Fibroblast of lung (primary cell): ENCODE results near the gene TUBB. TPM values are rescaled to one million over a fixed set of nuclear protein-coding genes. Genes with fewer than 3 reads are reported as not detected.

Source experiments
- DNase-seq, 2 donors: peaks; one replicate each; pipeline versions ENCODE4 v3.0.0 to v3.0.0-alpha.2; 2010; ENCODE audit warnings: low read depth in 2 of 2
- H2AFZ ChIP-seq: 2 replicates; pipeline ENCODE4 v1.5.1; 2012; ENCODE audit warnings: low read length, control low read depth, inconsistent platforms
- H3K27ac ChIP-seq: 2 replicates; pipeline ENCODE4 v1.5.1; 2011; ENCODE audit warnings: low read length, control low read depth; ENCODE audit not compliant: insufficient read depth
- H3K27me3 ChIP-seq: 2 replicates; pipeline ENCODE4 v1.5.1; 2011; ENCODE audit warnings: mild to moderate bottlenecking, low read length; ENCODE audit not compliant: control insufficient read depth, insufficient read depth
- H3K36me3 ChIP-seq: 2 replicates; pipeline ENCODE4 v1.5.1; 2011; ENCODE audit warnings: low read length; ENCODE audit not compliant: control insufficient read depth, insufficient read depth
- H3K4me1 ChIP-seq: 2 replicates; pipeline ENCODE4 v1.5.1; 2011; ENCODE audit warnings: low read length; ENCODE audit not compliant: control insufficient read depth, insufficient read depth; ENCODE audit errors: extremely low read depth
- H3K4me2 ChIP-seq: 2 replicates; pipeline ENCODE4 v1.5.1; 2011; ENCODE audit warnings: low read length, control low read depth; ENCODE audit not compliant: insufficient read depth; ENCODE audit errors: extremely low read depth
- H3K4me3 ChIP-seq, 4 experiments: fragments of 200-600 bp in 1 of 4; sonication (generic) in 1 of 4; replicated peaks in 1 of 4; 2 replicates each; pipeline ENCODE4 v1.5.1; 2011 to 2016; ENCODE audit warnings: low read length in 4 of 4, low read depth in 3 of 4, mild to moderate bottlenecking in 3 of 4, control low read depth in 2 of 4, inconsistent platforms in 1 of 4, mixed read lengths in 1 of 4; ENCODE audit not compliant: insufficient read depth in 1 of 4; ENCODE audit errors: control extremely low read depth in 1 of 4
- H3K79me2 ChIP-seq: 2 replicates; pipeline ENCODE4 v1.5.1; 2012; ENCODE audit warnings: mild to moderate bottlenecking, low read length, inconsistent platforms; ENCODE audit not compliant: control insufficient read depth, insufficient read depth
- H3K9ac ChIP-seq: 2 replicates; pipeline ENCODE4 v1.5.1; 2011; ENCODE audit warnings: mild to moderate bottlenecking, low read length, control low read depth; ENCODE audit not compliant: insufficient read depth
- H3K9me3 ChIP-seq: 2 replicates; pipeline ENCODE4 v1.5.1; 2012; ENCODE audit warnings: low read depth, low read length; ENCODE audit not compliant: control insufficient read depth, insufficient read depth
- H4K20me1 ChIP-seq: 2 replicates; pipeline ENCODE4 v1.5.1; 2011; ENCODE audit warnings: low read length; ENCODE audit not compliant: control insufficient read depth, insufficient read depth; ENCODE audit errors: extremely low read depth
- CTCF ChIP-seq, 2 donors: IDR thresholded peaks in 1 of 2; conservative IDR thresholded peaks in 1 of 2; 1 replicate in 1 of 2; 2 replicates in 1 of 2; pipeline ENCODE4 v1.5.1; 2011 to 2012; ENCODE audit warnings: low read length in 2 of 2, control low read depth in 1 of 2, inconsistent platforms in 1 of 2, low read depth in 1 of 2, mild to moderate bottlenecking in 1 of 2
- EZH2 ChIP-seq: IDR thresholded peaks from 2 replicates; pipeline ENCODE4 v1.5.1; 2012; ENCODE audit warnings: low read length, control low read depth, mild to moderate bottlenecking; ENCODE audit errors: missing control alignments
- polyA minus RNA-seq: library from RNA; depleted of rRNA, polyadenylated mRNA; stranded (reverse); fragments of >200 nt; gene quantifications from 2 replicates; pipeline ENCODE4 v1.2.3, GENCODE V29; 2011; ENCODE audit warnings: low replicate concordance
- polyA plus RNA-seq, 2 donors: library from polyadenylated mRNA; depleted of rRNA in 1 of 2; stranded (reverse) in 1 of 2; unstranded in 1 of 2; fragments of >200 nt; gene quantifications; 2 replicates each; pipeline ENCODE4 v1.2.1, GENCODE V29; 2011 to 2012; ENCODE audit warnings: missing spikeins in 1 of 2
- total RNA-seq: library from RNA; depleted of rRNA; stranded (reverse); fragments of >200 nt; gene quantifications from 2 replicates; pipeline ENCODE4 v1.2.1, GENCODE V29; 2014

Gene TUBB
- 432 and 551 TPM in 2 replicates for total RNA-seq
- 1,493 and 2,513 TPM in 2 replicates for polyA plus RNA-seq
- polyA plus RNA-seq (2012) = 1,291 and 2,040 TPM in 2 replicates
- 2,570 and 3,657 TPM in 2 replicates for polyA minus RNA-seq

DNA sequence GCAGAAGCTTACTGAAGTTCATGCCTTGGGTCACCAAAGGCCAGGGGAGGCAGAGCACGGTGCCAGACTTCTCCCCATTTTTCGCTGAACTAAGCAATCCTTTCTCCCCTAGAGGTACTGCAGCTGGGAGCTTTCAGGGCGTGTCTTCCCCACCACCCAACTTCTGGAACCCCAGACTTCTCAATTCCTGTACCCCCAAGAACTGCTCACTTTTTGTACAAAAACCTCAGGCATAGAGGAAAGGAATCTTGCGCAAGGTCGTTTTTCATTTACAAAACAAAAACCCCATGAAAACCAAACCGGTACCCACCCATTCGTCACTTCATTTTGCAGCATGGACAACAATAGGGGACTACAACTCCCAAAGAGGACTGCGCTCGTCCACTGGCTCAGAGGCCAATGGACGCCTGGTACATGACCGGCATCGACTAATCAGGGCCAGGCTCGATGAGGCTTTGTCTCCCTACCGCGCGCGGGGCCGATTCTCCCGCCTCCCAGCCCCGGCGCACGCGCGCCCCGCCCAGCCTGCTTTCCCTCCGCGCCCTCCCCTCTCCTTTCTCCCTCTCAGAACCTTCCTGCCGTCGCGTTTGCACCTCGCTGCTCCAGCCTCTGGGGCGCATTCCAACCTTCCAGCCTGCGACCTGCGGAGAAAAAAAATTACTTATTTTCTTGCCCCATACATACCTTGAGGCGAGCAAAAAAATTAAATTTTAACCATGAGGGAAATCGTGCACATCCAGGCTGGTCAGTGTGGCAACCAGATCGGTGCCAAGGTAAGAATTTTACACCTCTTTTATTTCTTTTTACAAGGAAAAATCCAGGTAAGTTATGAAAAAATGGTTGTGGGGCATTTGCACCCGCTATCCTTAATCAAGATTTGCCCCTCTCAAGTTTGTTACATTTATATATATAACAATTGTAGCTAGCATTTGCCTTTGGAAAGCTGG, at the start of gene TUBB:
TSS of gene TUBB (plus strand) at position 562 of the 947 bp plus-strand sequence. CDS start at position 717, 155 bp downstream.
- Histone ChIP-seq H3K79me2 (peaks cover 67% of the 10 kb centered on the region), H3K4me2 (peak within 1 kb of the TSS; percentile 97), H3K27ac (peak within 1 kb of the TSS; percentile 94), H3K36me3 (peaks cover 12% of the 10 kb centered on the region), H3K9ac (peak within 1 kb of the TSS; percentile 87), H3K27me3 (no peaks in the 10 kb centered on the region), H3K4me3 (peak within 1 kb of the TSS; percentile 67 to 96 (median 85)), H2AFZ (peak within 1 kb of the TSS; percentile 22), H3K9me3 (no peaks in the 10 kb centered on the region), H3K4me1 (peaks cover 13% of the 10 kb centered on the region), H4K20me1 (peaks cover 5% of the 10 kb centered on the region)
- no peak for TF ChIP-seq EZH2
- TF ChIP-seq CTCF (conservative IDR thresholded peaks at IDR 0.05 in 1 of 2, IDR thresholded peaks at IDR 0.05 in 1 of 2; ENCODE audit: low read depth in 1 of 2, low read length in 2 of 2) = no peak
- DNase-seq = peak; percentile 98

GRCh38 chr6:30670760-30671527, 49.2 kb upstream of the TUBB start:
- H3K4me2 ChIP-seq = no peak overlapping the region

More at GRCh38 chr6:30670760-30671527, 49.2 kb upstream of the TUBB start:
- H3K4me1 ChIP-seq = peaks cover 6% of the 10 kb centered on the region
- H4K20me1 ChIP-seq = no peaks in the 10 kb centered on the region
- no peak for DNase-seq
- no peak for TF ChIP-seq EZH2
- no peak for TF ChIP-seq CTCF (conservative IDR thresholded peaks at IDR 0.05 in 1 of 2, IDR thresholded peaks at IDR 0.05 in 1 of 2; ENCODE audit: low read depth in 1 of 2, low read length in 2 of 2)
- no peaks in the 10 kb centered on the region for H3K27me3 ChIP-seq
- no peaks in the 10 kb centered on the region for H3K9me3 ChIP-seq
- H3K9ac ChIP-seq = no peak overlapping the region
- no peak overlapping the region for H3K27ac ChIP-seq
- peaks cover 12% of the 10 kb centered on the region for H3K36me3 ChIP-seq
- no peak overlapping the region for H3K4me3 ChIP-seq
- peaks cover 23% of the 10 kb centered on the region for H3K79me2 ChIP-seq
- no peak overlapping the region for H2AFZ ChIP-seq
